ENCODE results near the gene NUDT12.

The NUDT12 gene

GRCh38 chr5:103503066-103503465, 59.5 kb downstream of the NUDT12 start:
- Histone ChIP-seq H3K4me1 (peaks cover 8% of the 10 kb centered on the region), H3K79me2 (no peaks in the 10 kb centered on the region), H3K36me3 (ENCODE audit: control insufficient read depth, insufficient read depth, low read length) (no peaks in the 10 kb centered on the region), H3K4me3 (ENCODE audit: low read depth, low read length) (no peak overlapping the region), H3K4me2 (ENCODE audit: low read length) (no peak overlapping the region), H3K27ac (no peak overlapping the region), H2AFZ (no peak overlapping the region), H3K9ac (no peak overlapping the region), H3K9me3 (ENCODE audit: control insufficient read depth, low read length) (no peaks in the 10 kb centered on the region), H3K27me3 (ENCODE audit: control insufficient read depth, insufficient read depth, low read length) (no peaks in the 10 kb centered on the region)
- TF ChIP-seq, protein P1, sequence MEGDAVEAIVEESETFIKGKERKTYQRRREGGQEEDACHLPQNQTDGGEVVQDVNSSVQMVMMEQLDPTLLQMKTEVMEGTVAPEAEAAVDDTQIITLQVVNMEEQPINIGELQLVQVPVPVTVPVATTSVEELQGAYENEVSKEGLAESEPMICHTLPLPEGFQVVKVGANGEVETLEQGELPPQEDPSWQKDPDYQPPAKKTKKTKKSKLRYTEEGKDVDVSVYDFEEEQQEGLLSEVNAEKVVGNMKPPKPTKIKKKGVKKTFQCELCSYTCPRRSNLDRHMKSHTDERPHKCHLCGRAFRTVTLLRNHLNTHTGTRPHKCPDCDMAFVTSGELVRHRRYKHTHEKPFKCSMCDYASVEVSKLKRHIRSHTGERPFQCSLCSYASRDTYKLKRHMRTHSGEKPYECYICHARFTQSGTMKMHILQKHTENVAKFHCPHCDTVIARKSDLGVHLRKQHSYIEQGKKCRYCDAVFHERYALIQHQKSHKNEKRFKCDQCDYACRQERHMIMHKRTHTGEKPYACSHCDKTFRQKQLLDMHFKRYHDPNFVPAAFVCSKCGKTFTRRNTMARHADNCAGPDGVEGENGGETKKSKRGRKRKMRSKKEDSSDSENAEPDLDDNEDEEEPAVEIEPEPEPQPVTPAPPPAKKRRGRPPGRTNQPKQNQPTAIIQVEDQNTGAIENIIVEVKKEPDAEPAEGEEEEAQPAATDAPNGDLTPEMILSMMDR (IDR thresholded peaks at IDR 0.05): no peak

GRCh38 chr5:103502662-103503061, 59.9 kb downstream of the NUDT12 start:
- Histone ChIP-seq H3K9me3 (ENCODE audit: control insufficient read depth, low read length) (no peaks in the 10 kb centered on the region), H3K79me2 (no peaks in the 10 kb centered on the region), H3K27me3 (ENCODE audit: control insufficient read depth, insufficient read depth, low read length) (no peaks in the 10 kb centered on the region), H3K4me3 (ENCODE audit: low read depth, low read length) (no peak overlapping the region), H3K4me2 (ENCODE audit: low read length) (no peak overlapping the region), H3K9ac (no peak overlapping the region), H2AFZ (no peak overlapping the region), H3K27ac (no peak overlapping the region), H3K36me3 (ENCODE audit: control insufficient read depth, insufficient read depth, low read length) (no peaks in the 10 kb centered on the region), H3K4me1 (peaks cover 12% of the 10 kb centered on the region)
- TF ChIP-seq, protein P1 (IDR thresholded peaks at IDR 0.05): no peak

Measured in parathyroid adenoma (tissue), 2 donors.